Measurements from ENCODE around the gene MED28. TPM values are rescaled to one million over a fixed set of nuclear protein-coding genes. Genes with fewer than 3 reads are reported as not detected.

Gene MED28
- total RNA-seq, 2 experiments from 2014 or later: 27.0 to 86.2 TPM

GRCh38 chr4:17681281-17682221 is 67.1 kb downstream of the MED28 start:
- no peak for DNase-seq (ENCODE audit: low spot score)
- no peak overlapping the region for H3K27ac ChIP-seq (ENCODE audit: low read depth, low read length, poor library complexity, severe bottlenecking)
- H4K20me1 ChIP-seq (ENCODE audit: insufficient read depth, low read length): no peaks in the 10 kb centered on the region
- BruUV-seq (replicated peaks): no TSS peak
- H2AFZ ChIP-seq (ENCODE audit: low read length): no peak overlapping the region
- intact Hi-C loops (cut with micrococcal nuclease; ENCODE audit: unreplicated experiment): no loop called here
- no peak for TF ChIP-seq CTCF (conservative IDR thresholded peaks at IDR 0.05; ENCODE audit: low read length)
- no peak for TF ChIP-seq EZH2phosphoT487 (IDR thresholded peaks at IDR 0.05; ENCODE audit: borderline replicate concordance, low read depth, low read length)
- H3K9me3 ChIP-seq (ENCODE audit: low read length): no peaks in the 10 kb centered on the region
- no peaks in the 10 kb centered on the region for H3K9me2 ChIP-seq (ENCODE audit: insufficient read depth, low read length)
- no peak overlapping the region for H3K4me2 ChIP-seq (ENCODE audit: low read length)
- no peak overlapping the region for H3K4me3 ChIP-seq (ENCODE audit: low read depth, low read length, poor library complexity, severe bottlenecking)
- CTCF ChIA-PET (ENCODE audit: unreplicated experiment): no interaction called here
- peaks cover 6% of the 10 kb centered on the region for H3K4me1 ChIP-seq (ENCODE audit: insufficient read depth, low read length, poor library complexity, severe bottlenecking)
- POLR2A ChIA-PET: interaction anchor here (0.7 kb wide), 1 partner anchor 133 kb away, joined by 3 read pairs; no protein-coding TSS in a partner anchor
- H3K79me2 ChIP-seq (ENCODE audit: insufficient read depth, low read depth, low read length): no peaks in the 10 kb centered on the region
- H3K36me3 ChIP-seq (ENCODE audit: insufficient read depth, low read length): no peaks in the 10 kb centered on the region

GRCh38 chr4:17682222-17682566 is 67.8 kb downstream of the MED28 start:
- Histone ChIP-seq H3K9me3 (ENCODE audit: low read length) (no peaks in the 10 kb centered on the region), H3K9me2 (ENCODE audit: insufficient read depth, low read length) (no peaks in the 10 kb centered on the region), H3K36me3 (ENCODE audit: insufficient read depth, low read length) (no peaks in the 10 kb centered on the region), H3K27ac (ENCODE audit: low read depth, low read length, poor library complexity, severe bottlenecking) (no peak overlapping the region), H3K79me2 (ENCODE audit: insufficient read depth, low read depth, low read length) (no peaks in the 10 kb centered on the region), H2AFZ (ENCODE audit: low read length) (no peak overlapping the region), H3K4me1 (ENCODE audit: insufficient read depth, low read length, poor library complexity, severe bottlenecking) (peaks cover 6% of the 10 kb centered on the region), H3K4me3 (ENCODE audit: low read depth, low read length, poor library complexity, severe bottlenecking) (no peak overlapping the region), H3K4me2 (ENCODE audit: low read length) (no peak overlapping the region), H4K20me1 (ENCODE audit: insufficient read depth, low read length) (no peaks in the 10 kb centered on the region)
- no peak for TF ChIP-seq CTCF (conservative IDR thresholded peaks at IDR 0.05; ENCODE audit: low read length)
- no peak for TF ChIP-seq EZH2phosphoT487 (IDR thresholded peaks at IDR 0.05; ENCODE audit: borderline replicate concordance, low read depth, low read length)
- DNase-seq (ENCODE audit: low spot score): no peak
- ChIA-PET POLR2A (interaction anchor here (0.5 to 0.7 kb wide), 2 partner anchors 134 to 737 kb away, joined by 3 read pairs; no protein-coding TSS in a partner anchor), CTCF (ENCODE audit: unreplicated experiment) (no interaction called here)
- intact Hi-C loops (cut with micrococcal nuclease; ENCODE audit: unreplicated experiment): no loop called here
- BruUV-seq (replicated peaks): no TSS peak

Other genes starting within 250 kb of the MED28 start
- 2.9 and 3.9 TPM in 2 replicates for gene QDPR, start 102.6 kb upstream of the MED28 start, total RNA-seq (2014; rRNA removed; shearing (Covaris generic))
- gene QDPR, start 102.6 kb upstream of the MED28 start, total RNA-seq (2022): 2.5 and 2.8 TPM in 2 replicates
- not detected in 2 replicates for gene CLRN2, start 99.5 kb upstream of the MED28 start, total RNA-seq (2014; rRNA removed; shearing (Covaris generic))
- gene CLRN2, start 99.5 kb upstream of the MED28 start, total RNA-seq (2022): not detected in 2 replicates
- 111 and 115 TPM in 2 replicates for gene LAP3, start 37.4 kb upstream of the MED28 start, total RNA-seq (2014; rRNA removed; shearing (Covaris generic))
- gene LAP3, start 37.4 kb upstream of the MED28 start, total RNA-seq (2022): 101 and 104 TPM in 2 replicates
- gene FAM184B, start 167.0 kb downstream of the MED28 start, total RNA-seq (2014; rRNA removed; shearing (Covaris generic)): not detected in 2 replicates
- not detected in 2 replicates for gene FAM184B, start 167.0 kb downstream of the MED28 start, total RNA-seq (2022)
- gene DCAF16, start 196.1 kb downstream of the MED28 start, total RNA-seq (2014; rRNA removed; shearing (Covaris generic)): 88.7 and 88.8 TPM in 2 replicates
- 115 and 141 TPM in 2 replicates for gene DCAF16, start 196.1 kb downstream of the MED28 start, total RNA-seq (2022)
- 57.5 and 68.6 TPM in 2 replicates for gene NCAPG, start 196.3 kb downstream of the MED28 start, total RNA-seq (2014; rRNA removed; shearing (Covaris generic))
- 89.8 and 95.4 TPM in 2 replicates for gene NCAPG, start 196.3 kb downstream of the MED28 start, total RNA-seq (2022)

Measured in OCI-LY7 (cell line).